K562 (cell line): ENCODE measurements around the gene BGN. TPM values are rescaled to one million over a fixed set of nuclear protein-coding genes. Genes with fewer than 3 reads are reported as not detected.

ENCODE experiments used
- ARID4B ChIP-seq: sonication (generic); formaldehyde crosslinking; IDR thresholded peaks from 2 replicates; pipeline ENCODE4 v1.8.0; 2022; ENCODE audit warnings: mild to moderate bottlenecking, missing genetic modification reagents
- BDP1 ChIP-seq: IDR thresholded peaks from 3 replicates; pipeline ENCODE4 v1.6.1; 2011; ENCODE audit not compliant: insufficient read length, insufficient read depth
- E4F1 ChIP-seq: fragments of 250-450 bp; sonication (Bioruptor Pico); IDR thresholded peaks from 2 replicates; pipeline ENCODE4 v1.5.0; 2021; ENCODE audit warnings: mild to moderate bottlenecking, borderline replicate concordance
- PCBP1 ChIP-seq: fragments of 200-400 bp; formaldehyde crosslinking; IDR thresholded peaks from 2 replicates; pipeline ENCODE4 v1.6.1; 2018; ENCODE audit warnings: mild to moderate bottlenecking, low read depth, low read length; ENCODE audit not compliant: poor library complexity, severe bottlenecking
- ZNF212 ChIP-seq: fragments of 450-650 bp; formaldehyde crosslinking; IDR thresholded peaks from 2 replicates; pipeline ENCODE4 v1.4.0; 2020; ENCODE audit warnings: mild to moderate bottlenecking
- polyA plus RNA-seq, 8 experiments: library from polyadenylated mRNA; depleted of rRNA in 4 of 8; stranded (reverse) in 5 of 8; unstranded in 3 of 8; fragments of >200 nt; fragmentation: Nextera tagmentation in 2 of 8; fragmentation: Illumina TruSeq in 1 of 8; extraction: Ambion mirVana in 2 of 8; extraction: Trizol in 1 of 8; gene quantifications; 2 replicates each; pipeline versions ENCODE4 v1.2.1 to v1.2.3, GENCODE V29; 2011 to 2014; ENCODE audit warnings: inconsistent platforms in 1 of 8, missing spikeins in 1 of 8
- total RNA-seq, 7 experiments: library from RNA; depleted of rRNA in 6 of 7; stranded (reverse); fragments of >200 nt in 6 of 7; fragmentation: Illumina TruSeq in 2 of 7; extraction: Trizol in 2 of 7; gene quantifications; 2 replicates each; pipeline versions ENCODE4 v1.2.1 to v1.2.3, GENCODE V29; 2011 to 2021; ENCODE audit warnings: low replicate concordance in 1 of 7

BGN gene
- total and polyA plus RNA-seq, 9 of the 15 experiments (the other 6 are each of a cell fraction or from before 2014, with no cell fraction given) = 0.11 TPM; not detected in 8

- no peak for TF ChIP-seq ARID4B (CRISPR knock-in tag)
- no peak for TF ChIP-seq BDP1
- TF ChIP-seq E4F1 = no peak
- TF ChIP-seq PCBP1 = no peak
- no peak for TF ChIP-seq ZNF212 (CRISPR knock-in tag)
Measured at GRCh38 chrX:153481043-153481442, 13.7 kb upstream of the BGN start (continued).
